Endothelial cell (in vitro differentiated cells): ENCODE measurements around the gene ZFC3H1. TPM values are rescaled to one million over a fixed set of nuclear protein-coding genes. Genes with fewer than 3 reads are reported as not detected.
"Not testable (repeated sequence)": the region's sequence is repeated elsewhere in the genome, so short reads cannot be mapped to it uniquely, and the experiment has no call there.

ENCODE experiments used
- DNase-seq: peaks from one replicate; pipeline ENCODE4 v3.0.0; 2021; ENCODE audit warnings: low spot score
- H3K27ac Mint-ChIP-seq: one replicate; pipeline ENCODE4 v1.8.0; 2021; ENCODE audit warnings: mixed read lengths, inconsistent platforms; ENCODE audit not compliant: unreplicated experiment
- H3K27me3 Mint-ChIP-seq: one replicate; pipeline ENCODE4 v1.8.0; 2021; ENCODE audit warnings: mild to moderate bottlenecking, moderate library complexity, mixed read lengths, inconsistent platforms; ENCODE audit not compliant: unreplicated experiment
- H3K36me3 Mint-ChIP-seq: one replicate; pipeline ENCODE4 v1.8.0; 2021; ENCODE audit warnings: mild to moderate bottlenecking, low read depth, mixed read lengths, inconsistent platforms; ENCODE audit not compliant: unreplicated experiment
- H3K4me1 Mint-ChIP-seq: one replicate; pipeline ENCODE4 v1.8.0; 2021; ENCODE audit warnings: mild to moderate bottlenecking, mixed read lengths, inconsistent platforms; ENCODE audit not compliant: unreplicated experiment
- H3K4me3 Mint-ChIP-seq: one replicate; pipeline ENCODE4 v1.8.0; 2021; ENCODE audit warnings: mild to moderate bottlenecking, mixed read lengths, inconsistent platforms; ENCODE audit not compliant: unreplicated experiment
- H3K9me3 Mint-ChIP-seq: one replicate; pipeline ENCODE4 v1.8.0; 2021; ENCODE audit warnings: mixed read lengths, inconsistent platforms; ENCODE audit not compliant: unreplicated experiment
- CTCF ChIP-seq: fragments of 200-600 bp; sonication (generic); IDR thresholded peaks from one replicate; pipeline ENCODE4 v1.5.0; 2021; ENCODE audit warnings: antibody characterized with exemption; ENCODE audit not compliant: unreplicated experiment
- total RNA-seq: library from RNA; stranded (reverse); fragmentation: NEBNext Ultra II Directional; extraction: Animal tissue kit (Norgen Biotek cat#: 25700); gene quantifications from one replicate; pipeline ENCODE4 v1.2.1, GENCODE V29; 2021; ENCODE audit not compliant: unreplicated experiment

Gene ZFC3H1
- total RNA-seq, 1 donor from 2014 or later: 42.8 TPM

- H3K27me3 Mint-ChIP-seq: no peaks in the 10 kb centered on the region
- H3K4me1 Mint-ChIP-seq: peaks cover 4% of the 10 kb centered on the region
- DNase-seq: no peak
- no peak overlapping the region for H3K27ac Mint-ChIP-seq
- H3K9me3 Mint-ChIP-seq: no peaks in the 10 kb centered on the region
- no peak overlapping the region for H3K4me3 Mint-ChIP-seq
- no peak for TF ChIP-seq CTCF
- no peaks in the 10 kb centered on the region for H3K36me3 Mint-ChIP-seq
Observed at GRCh38 chr12:71581206-71581605, 82.4 kb downstream of the ZFC3H1 start.

DNA sequence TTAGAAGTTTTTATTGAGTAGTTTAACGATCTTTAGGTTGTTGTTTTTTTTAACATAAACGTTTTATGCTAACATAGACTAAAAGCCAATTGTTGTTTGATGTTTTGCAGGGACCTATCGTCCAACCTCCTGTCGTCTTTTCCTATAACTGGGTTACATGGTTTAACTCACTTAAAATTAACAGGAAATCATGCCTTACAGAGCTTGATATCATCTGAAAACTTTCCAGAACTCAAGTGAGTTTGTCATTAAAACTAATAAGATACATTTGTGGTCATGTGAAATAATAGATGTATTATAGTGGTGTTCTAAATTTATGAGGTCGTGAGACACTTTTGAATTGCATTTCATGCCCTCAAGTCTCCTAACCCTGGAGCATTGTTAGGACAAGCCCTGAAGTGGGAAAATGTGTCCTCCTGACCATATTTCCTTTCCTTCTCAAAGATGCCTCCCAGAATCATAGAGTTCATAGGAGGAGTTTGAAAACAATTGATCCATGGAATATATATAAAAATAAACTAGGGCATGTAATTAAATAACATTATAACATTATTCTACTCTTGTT lies 84.9 kb downstream of the ZFC3H1 start:
- no peaks in the 10 kb centered on the region for H3K36me3 Mint-ChIP-seq
- no peak overlapping the region for H3K27ac Mint-ChIP-seq
- no peak for DNase-seq
- TF ChIP-seq CTCF: no peak
- H3K27me3 Mint-ChIP-seq: no peaks in the 10 kb centered on the region
- H3K4me1 Mint-ChIP-seq: peaks cover 4% of the 10 kb centered on the region
- no peak overlapping the region for H3K4me3 Mint-ChIP-seq
- H3K9me3 Mint-ChIP-seq: no peaks in the 10 kb centered on the region

DNA sequence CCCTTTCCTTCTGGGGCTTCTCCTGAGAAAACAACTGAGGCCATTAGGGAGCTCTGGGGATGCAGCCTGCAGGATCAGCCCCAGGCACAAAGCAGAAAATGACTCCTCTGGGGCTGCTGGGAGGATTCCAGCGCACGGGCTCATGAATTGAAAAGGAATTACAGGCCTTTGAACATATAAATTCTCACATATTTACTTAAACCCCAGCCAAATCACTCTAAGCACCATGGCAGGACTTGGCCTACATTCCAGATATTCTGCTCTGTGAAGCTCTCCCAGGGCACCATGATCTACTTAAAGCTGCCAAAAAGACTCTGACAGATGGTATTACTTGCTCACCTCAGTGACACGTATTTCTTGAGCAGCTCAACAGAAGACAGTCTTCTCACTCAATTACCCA lies 87.2 kb downstream of the ZFC3H1 start:
- no peak for DNase-seq
- H3K27ac Mint-ChIP-seq: no peak overlapping the region

GRCh38 chr12:71569885-71570284 lies 93.8 kb downstream of the ZFC3H1 start:
- not testable (repeated sequence) for H3K27ac Mint-ChIP-seq, H3K27me3 Mint-ChIP-seq, H3K4me1 Mint-ChIP-seq, H3K4me3 Mint-ChIP-seq, DNase-seq, H3K36me3 Mint-ChIP-seq, H3K9me3 Mint-ChIP-seq

More for the DNA sequence above, 87.2 kb downstream of the ZFC3H1 start:
- Mint-ChIP-seq H3K4me3 (no peak overlapping the region), H3K36me3 (no peaks in the 10 kb centered on the region), H3K9me3 (no peaks in the 10 kb centered on the region), H3K27me3 (no peaks in the 10 kb centered on the region), H3K4me1 (peaks cover 7% of the 10 kb centered on the region)
- no peak for TF ChIP-seq CTCF

DNA sequence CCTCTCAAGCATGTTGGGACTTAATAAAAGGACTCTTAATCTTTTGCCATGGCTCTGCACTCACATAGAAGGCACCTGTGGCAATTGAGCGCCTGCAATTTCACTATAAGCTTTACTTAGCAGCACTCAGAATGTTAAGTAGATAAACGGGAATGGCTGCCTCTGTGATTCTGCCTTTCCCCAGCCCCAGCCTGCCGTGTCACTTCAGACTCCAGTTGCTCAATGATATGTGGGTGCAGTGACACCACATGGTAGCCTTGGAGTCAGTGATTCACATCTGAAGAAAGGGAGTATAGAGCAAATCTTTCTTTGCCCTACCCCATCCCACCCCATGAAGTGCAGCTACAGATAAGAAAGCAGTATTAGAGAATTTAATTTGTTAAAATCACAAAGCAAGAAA lies 96.1 kb downstream of the ZFC3H1 start:
- Mint-ChIP-seq H3K4me3 (no peak overlapping the region), H3K27me3 (no peaks in the 10 kb centered on the region), H3K36me3 (no peaks in the 10 kb centered on the region), H3K9me3 (no peaks in the 10 kb centered on the region), H3K4me1 (no peaks in the 10 kb centered on the region), H3K27ac (no peak overlapping the region)
- TF ChIP-seq CTCF: no peak
- no peak for DNase-seq
